ENCODE data around the gene IGFBP1.

The IGFBP1 gene

GRCh38 chr7:45891462-45892402 is 3.4 kb downstream of the IGFBP1 start:
- no peak for DNase-seq (ENCODE audit: low read depth)
- TF ChIP-seq, protein P1, sequence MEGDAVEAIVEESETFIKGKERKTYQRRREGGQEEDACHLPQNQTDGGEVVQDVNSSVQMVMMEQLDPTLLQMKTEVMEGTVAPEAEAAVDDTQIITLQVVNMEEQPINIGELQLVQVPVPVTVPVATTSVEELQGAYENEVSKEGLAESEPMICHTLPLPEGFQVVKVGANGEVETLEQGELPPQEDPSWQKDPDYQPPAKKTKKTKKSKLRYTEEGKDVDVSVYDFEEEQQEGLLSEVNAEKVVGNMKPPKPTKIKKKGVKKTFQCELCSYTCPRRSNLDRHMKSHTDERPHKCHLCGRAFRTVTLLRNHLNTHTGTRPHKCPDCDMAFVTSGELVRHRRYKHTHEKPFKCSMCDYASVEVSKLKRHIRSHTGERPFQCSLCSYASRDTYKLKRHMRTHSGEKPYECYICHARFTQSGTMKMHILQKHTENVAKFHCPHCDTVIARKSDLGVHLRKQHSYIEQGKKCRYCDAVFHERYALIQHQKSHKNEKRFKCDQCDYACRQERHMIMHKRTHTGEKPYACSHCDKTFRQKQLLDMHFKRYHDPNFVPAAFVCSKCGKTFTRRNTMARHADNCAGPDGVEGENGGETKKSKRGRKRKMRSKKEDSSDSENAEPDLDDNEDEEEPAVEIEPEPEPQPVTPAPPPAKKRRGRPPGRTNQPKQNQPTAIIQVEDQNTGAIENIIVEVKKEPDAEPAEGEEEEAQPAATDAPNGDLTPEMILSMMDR (conservative IDR thresholded peaks at IDR 0.05; ENCODE audit: low read depth, low read length), result no peak
- H3K4me3 ChIP-seq (ENCODE audit: low read length), result no peak overlapping the region

- no peak for DNase-seq (ENCODE audit: low read depth)
Observed at GRCh38 chr7:45892407-45893035, 4.2 kb downstream of the IGFBP1 start.

GRCh38 chr7:45893374-45893995 is 5.2 kb downstream of the IGFBP1 start:
- TF ChIP-seq, protein P1 (conservative IDR thresholded peaks at IDR 0.05; ENCODE audit: low read depth, low read length), result no peak
- no peak for DNase-seq (ENCODE audit: low read depth)
- H3K4me3 ChIP-seq (ENCODE audit: low read length), result no peak overlapping the region

More at GRCh38 chr7:45892407-45893035, 4.2 kb downstream of the IGFBP1 start:
- H3K4me3 ChIP-seq (ENCODE audit: low read length), result no peak overlapping the region
- TF ChIP-seq, protein P1 (conservative IDR thresholded peaks at IDR 0.05; ENCODE audit: low read depth, low read length), result no peak

DNA sequence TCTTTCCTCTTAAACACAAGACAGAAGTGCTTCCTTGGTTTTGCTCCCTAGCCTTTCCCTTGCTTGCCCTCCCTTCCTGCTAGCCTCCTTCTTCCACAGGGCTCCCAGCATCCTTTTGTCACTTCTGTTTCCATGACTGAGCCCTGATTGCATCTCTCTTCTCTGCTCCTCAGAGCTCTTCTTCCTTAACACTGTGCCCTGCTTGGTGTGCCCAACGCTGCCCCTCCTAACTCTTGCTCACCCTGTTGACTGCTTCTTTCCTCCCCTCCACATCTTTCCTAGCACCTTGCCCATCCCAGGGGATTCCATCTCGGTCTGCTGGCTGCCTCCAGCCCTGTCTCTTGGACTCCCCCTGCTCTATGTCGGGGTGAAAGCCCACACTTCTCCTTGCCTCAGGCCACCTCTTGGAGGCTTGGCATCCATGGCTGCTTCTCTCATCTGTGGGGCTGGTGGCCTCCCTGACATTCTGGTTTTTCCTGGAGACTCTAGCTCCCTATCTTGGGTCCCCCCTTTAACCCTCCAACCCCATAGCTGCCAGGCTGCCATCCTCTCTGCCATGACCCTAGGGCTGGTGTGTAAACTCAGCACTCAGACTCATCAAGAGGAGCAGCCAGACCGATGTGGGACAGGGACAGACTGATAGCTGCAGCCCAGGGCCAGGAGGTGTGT is 5.8 kb downstream of the IGFBP1 start:
- TF ChIP-seq, protein P1 (conservative IDR thresholded peaks at IDR 0.05; ENCODE audit: low read depth, low read length), result no peak
- DNase-seq (ENCODE audit: low read depth), result no peak
- no peak overlapping the region for H3K4me3 ChIP-seq (ENCODE audit: low read length)

DNA sequence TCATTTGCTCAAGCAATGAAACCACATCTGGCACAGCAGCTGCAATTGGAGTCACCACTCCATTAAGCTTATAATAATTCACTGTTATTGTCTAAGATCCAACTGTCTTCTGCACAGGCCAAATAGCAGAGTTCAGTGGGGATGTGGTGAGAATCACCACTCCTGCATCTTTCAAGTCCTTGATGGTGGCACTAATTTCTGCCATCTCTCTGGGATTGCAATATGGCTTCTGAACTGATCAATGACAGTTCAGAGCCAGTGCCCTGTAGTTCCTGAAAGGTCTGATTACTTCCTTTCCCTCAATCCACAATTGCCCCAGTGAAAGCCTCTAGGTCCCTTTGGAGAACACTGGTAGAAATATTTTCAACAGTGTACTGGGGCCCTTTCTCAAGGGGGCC is 6.4 kb downstream of the IGFBP1 start:
- TF ChIP-seq, protein P1 (conservative IDR thresholded peaks at IDR 0.05; ENCODE audit: low read depth, low read length), result no peak
- DNase-seq (ENCODE audit: low read depth), result no peak
- no peak overlapping the region for H3K4me3 ChIP-seq (ENCODE audit: low read length)

GRCh38 chr7:45897042-45897690 is 8.9 kb downstream of the IGFBP1 start:
- DNase-seq (ENCODE audit: low read depth), result no peak

More at GRCh38 chr7:45897042-45897690, 8.9 kb downstream of the IGFBP1 start:
- TF ChIP-seq, protein P1 (conservative IDR thresholded peaks at IDR 0.05; ENCODE audit: low read depth, low read length), result no peak
- H3K4me3 ChIP-seq (ENCODE audit: low read length), result no peak overlapping the region
